Measurements from ENCODE around the gene FANCF. TPM values are rescaled to one million over a fixed set of nuclear protein-coding genes. Genes with fewer than 3 reads are reported as not detected.
"Not testable (repeated sequence)": the region's sequence is repeated elsewhere in the genome, so short reads cannot be mapped to it uniquely, and the experiment has no call there.

FANCF gene
- total and polyA plus RNA-seq, 8 donors, result 8.7 to 15.1 (median 13.8) TPM

DNA sequence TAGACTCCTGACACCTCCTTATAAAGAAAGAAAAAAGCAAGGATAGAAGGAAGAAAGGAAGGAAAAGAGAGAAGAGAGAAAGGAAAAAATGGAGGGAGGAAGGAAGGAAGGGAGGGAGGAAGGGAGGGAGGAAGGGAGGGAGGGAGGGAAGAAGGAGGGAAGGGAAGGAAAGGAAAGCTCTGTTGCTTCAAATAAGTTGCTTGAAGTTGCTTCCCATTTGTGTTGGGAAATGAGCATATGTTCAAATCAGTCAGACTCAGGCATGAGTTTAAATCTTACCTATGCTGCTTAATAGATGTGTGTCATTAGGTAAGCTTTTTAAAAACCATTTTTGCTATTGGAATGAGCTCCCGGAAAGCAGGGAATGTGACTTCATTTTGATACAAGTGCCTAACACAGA, 34.2 kb upstream of the FANCF start:
- ATAC-seq, result no peak
- no peak for DNase-seq
- no peak for TF ChIP-seq CTCF (IDR thresholded peaks at IDR 0.05)
- no peak overlapping the region for H3K27ac ChIP-seq
- H3K27me3 ChIP-seq, result peaks cover 0 to 3% of the 10 kb centered on the region in 2 donors
- H3K36me3 ChIP-seq, result no peaks in the 10 kb centered on the region
- no peak overlapping the region for H3K4me3 ChIP-seq
- no peaks in the 10 kb centered on the region for H3K9me3 ChIP-seq
- H3K4me1 ChIP-seq, result no peaks in the 10 kb centered on the region
- intact Hi-C loops (cut with DNase I), result no loop called here

DNA sequence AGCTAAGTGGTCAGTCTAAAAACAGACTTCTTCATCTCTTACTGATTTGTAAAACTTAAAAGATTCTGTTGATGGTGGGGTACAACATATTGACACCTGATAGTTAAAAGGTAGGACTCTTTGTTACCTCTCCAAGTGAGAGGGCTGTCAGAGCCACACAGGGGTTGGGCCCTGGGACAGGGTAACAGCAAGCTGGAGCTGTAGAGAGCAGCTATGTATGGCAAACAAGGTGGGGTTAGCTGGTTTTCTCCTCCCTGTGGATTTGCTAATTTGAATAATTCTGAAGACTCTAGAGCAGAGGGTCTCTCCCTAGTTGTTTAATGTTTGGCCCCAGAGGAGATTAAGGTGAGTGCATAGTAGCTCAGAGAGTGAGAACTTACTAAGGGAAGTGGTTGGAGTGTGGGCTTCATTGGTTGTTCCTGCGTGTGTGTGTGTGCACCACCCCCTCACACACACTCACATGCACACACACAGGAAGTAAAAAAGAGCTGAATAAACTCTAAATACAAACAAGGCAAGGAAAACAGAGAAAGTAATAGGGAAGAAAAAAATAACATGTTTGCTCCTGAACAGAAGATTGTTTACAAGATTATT, 31.6 kb upstream of the FANCF start:
- Histone ChIP-seq H3K27ac (peak overlapping the region in 1 of 2 donors; percentile 28), H3K4me1 (no peaks in the 10 kb centered on the region), H3K4me3 (no peak overlapping the region), H3K9me3 (no peaks in the 10 kb centered on the region), H3K36me3 (no peaks in the 10 kb centered on the region), H3K27me3 (no peaks in the 10 kb centered on the region)
- DNase-seq (no peak), ATAC-seq (no peak)
- TF ChIP-seq CTCF (IDR thresholded peaks at IDR 0.05), result no peak
- intact Hi-C loops (cut with DNase I), result no loop called here

GRCh38 chr11:22656130-22656529, 30.5 kb upstream of the FANCF start:
- TF ChIP-seq CTCF (IDR thresholded peaks at IDR 0.05), result no peak
- Histone ChIP-seq H3K36me3 (no peaks in the 10 kb centered on the region), H3K9me3 (no peaks in the 10 kb centered on the region), H3K27me3 (no peaks in the 10 kb centered on the region), H3K4me1 (no peaks in the 10 kb centered on the region), H3K27ac (no peak overlapping the region), H3K4me3 (no peak overlapping the region)
- intact Hi-C loops (cut with DNase I), result no loop called here
- no peak for DNase-seq
- no peak for ATAC-seq

- ATAC-seq; H3K27me3 ChIP-seq; DNase-seq; H3K4me3 ChIP-seq; intact Hi-C loops (cut with DNase I); H3K4me1 ChIP-seq; H3K36me3 ChIP-seq; H3K9me3 ChIP-seq; H3K27ac ChIP-seq: not testable (repeated sequence)
Measured at GRCh38 chr11:22652346-22652745, 26.7 kb upstream of the FANCF start.

GRCh38 chr11:22641559-22641958, 15.9 kb upstream of the FANCF start:
- Histone ChIP-seq H3K36me3 (no peaks in the 10 kb centered on the region), H3K9me3 (no peaks in the 10 kb centered on the region), H3K27ac (no peak overlapping the region), H3K27me3 (no peaks in the 10 kb centered on the region), H3K4me3 (no peak overlapping the region), H3K4me1 (no peaks in the 10 kb centered on the region)
- DNase-seq (no peak), ATAC-seq (no peak)
- intact Hi-C loops (cut with DNase I), result no loop called here
- no peak for TF ChIP-seq CTCF (IDR thresholded peaks at IDR 0.05)

DNA sequence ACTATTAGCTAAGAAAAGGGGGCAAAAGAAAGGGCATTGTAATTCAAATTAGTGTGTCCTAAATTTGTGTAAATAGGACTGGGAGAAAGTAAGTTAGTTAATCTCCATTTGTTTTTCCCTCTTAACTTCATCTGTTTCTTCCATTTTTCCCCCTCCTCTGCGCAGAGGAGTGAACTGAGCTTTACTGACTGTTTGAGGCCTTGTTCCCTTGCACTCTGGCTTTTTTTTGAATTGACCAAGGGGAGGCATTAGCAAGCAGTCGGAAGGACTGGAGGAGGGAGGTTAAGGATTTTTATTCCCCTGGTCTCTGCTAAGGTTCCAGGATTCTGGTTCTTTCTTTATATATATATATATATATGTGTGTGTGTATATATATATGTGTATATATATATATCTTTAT, 15.2 kb upstream of the FANCF start:
- Histone ChIP-seq H3K4me1 (no peaks in the 10 kb centered on the region), H3K36me3 (no peaks in the 10 kb centered on the region), H3K27ac (no peak overlapping the region), H3K4me3 (no peak overlapping the region), H3K27me3 (no peaks in the 10 kb centered on the region), H3K9me3 (no peaks in the 10 kb centered on the region)
- DNase-seq (no peak), ATAC-seq (no peak)
- TF ChIP-seq CTCF (IDR thresholded peaks at IDR 0.05), result no peak
- intact Hi-C loops (cut with DNase I), result no loop called here

Data from left lung (tissue), 10 donors.